Measurements from ENCODE around the gene CDA.
"Not testable (repeated sequence)": the region's sequence is repeated elsewhere in the genome, so short reads cannot be mapped to it uniquely, and the experiment has no call there.

The CDA gene

GRCh38 chr1:20587661-20588053 lies 1.2 kb upstream of the CDA start:
- DNase-seq: no peak

- DNase-seq: no peak
Measured at GRCh38 chr1:20589331-20590278, 708 bp downstream of the CDA start.

GRCh38 chr1:20590306-20590777 lies 1.4 kb downstream of the CDA start:
- DNase-seq: no peak

- no peak for DNase-seq
Measured at GRCh38 chr1:20593756-20594155, 4.9 kb downstream of the CDA start.

- DNase-seq: no peak
Measured at GRCh38 chr1:20594746-20595145, 5.8 kb downstream of the CDA start.

GRCh38 chr1:20596106-20596505 lies 7.2 kb downstream of the CDA start:
- no peak for DNase-seq

- no peak for DNase-seq
Measured at GRCh38 chr1:20597650-20598049, 8.8 kb downstream of the CDA start.

- DNase-seq: no peak
Measured at GRCh38 chr1:20600156-20600555, 11.3 kb downstream of the CDA start.

GRCh38 chr1:20601129-20601825 lies 12.4 kb downstream of the CDA start:
- no peak for DNase-seq

- no peak for DNase-seq
Measured at GRCh38 chr1:20602851-20603450, 14.1 kb downstream of the CDA start.

- no peak for DNase-seq
Measured at GRCh38 chr1:20603504-20604464, 14.9 kb downstream of the CDA start.

- DNase-seq: no peak
Measured at GRCh38 chr1:20604678-20605077, 15.8 kb downstream of the CDA start.

- not testable (repeated sequence) for DNase-seq
Measured at GRCh38 chr1:20606801-20607570, 18.1 kb downstream of the CDA start.

GRCh38 chr1:20609541-20609940 lies 20.6 kb downstream of the CDA start:
- no peak for DNase-seq

- DNase-seq: no peak
Measured at GRCh38 chr1:20610970-20611369, 22.1 kb downstream of the CDA start.

- no peak for DNase-seq
Measured at GRCh38 chr1:20611652-20612051, 22.8 kb downstream of the CDA start.

- no peak for DNase-seq
Measured at GRCh38 chr1:20612221-20612746, 23.4 kb downstream of the CDA start.

- no peak for DNase-seq
Measured at GRCh38 chr1:20614131-20614579, 25.3 kb downstream of the CDA start.

- DNase-seq: no peak
Measured at GRCh38 chr1:20615946-20616846, 27.3 kb downstream of the CDA start.

GRCh38 chr1:20616847-20617487 lies 28.1 kb downstream of the CDA start:
- no peak for DNase-seq

Measured in NCI-H748 treated with DMSO at 0.1 percent for 48 hours (cell line).